NOMO-1 treated with DMSO at 0.1 percent for 48 hours (cell line): ENCODE data around the gene CDS2.

Source experiments
- DNase-seq: peaks from one replicate; lab custom pipeline; 2025; ENCODE audit not compliant: unreplicated experiment; lab: John Stamatoyannopoulos, UW

The CDS2 gene

DNA sequence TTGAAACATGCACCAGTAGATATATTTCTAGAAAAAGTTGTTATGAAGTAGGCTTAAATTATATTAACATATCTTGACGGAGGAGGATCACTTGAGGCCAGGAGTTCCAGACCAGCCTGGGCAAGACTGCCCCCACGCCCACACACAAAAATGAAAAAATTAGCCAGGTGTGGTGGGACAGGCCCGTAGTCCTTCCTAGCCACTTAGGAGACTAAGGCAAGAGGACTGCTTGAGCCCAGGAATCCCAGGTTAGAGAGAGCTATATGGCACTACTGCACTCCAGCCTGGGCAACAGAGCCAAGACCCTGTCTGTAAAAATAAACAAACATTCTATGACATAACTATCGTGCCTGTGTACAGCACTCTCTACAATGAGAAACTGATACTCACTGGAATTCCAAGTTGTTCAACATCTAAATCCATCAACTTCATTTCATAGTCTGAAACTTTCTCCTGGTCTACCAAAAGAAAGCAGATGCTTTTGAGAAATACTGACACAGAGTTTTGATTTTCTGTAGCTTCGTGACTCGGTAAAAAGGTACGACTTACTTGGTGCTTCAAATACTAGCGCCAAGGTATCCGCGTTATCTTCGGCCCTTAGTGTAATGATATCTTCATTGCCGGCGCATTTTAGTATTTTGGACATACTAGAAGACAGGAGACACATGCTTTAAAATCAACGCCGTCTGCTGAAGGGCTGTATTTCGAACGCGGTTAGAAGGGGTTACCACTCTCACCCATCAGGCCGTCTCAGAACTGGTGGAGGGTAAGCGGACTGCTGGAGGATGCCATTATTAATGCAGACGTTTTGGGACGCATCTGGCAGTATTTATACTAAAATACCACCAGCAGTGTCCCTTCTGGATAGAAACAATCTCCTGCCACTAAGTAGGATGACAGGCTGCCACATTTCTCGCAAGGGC, 8.3 kb upstream of the CDS2 start:
- no peak for DNase-seq

DNA sequence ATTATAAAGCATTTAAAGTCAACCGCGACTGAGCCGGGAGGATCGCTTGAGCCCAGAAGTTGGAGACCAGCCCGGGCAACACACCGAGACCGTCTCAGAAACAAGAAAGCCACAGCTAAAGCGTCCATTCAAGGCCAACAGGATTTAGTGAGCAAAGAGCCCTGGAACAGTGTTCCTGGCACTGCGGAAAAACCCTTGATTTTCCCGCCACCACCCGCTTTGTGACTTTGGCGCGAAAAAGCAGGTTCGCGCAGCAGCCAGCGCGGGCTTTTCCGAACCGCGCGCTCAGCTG, 7.7 kb upstream of the CDS2 start:
- no peak for DNase-seq

DNA sequence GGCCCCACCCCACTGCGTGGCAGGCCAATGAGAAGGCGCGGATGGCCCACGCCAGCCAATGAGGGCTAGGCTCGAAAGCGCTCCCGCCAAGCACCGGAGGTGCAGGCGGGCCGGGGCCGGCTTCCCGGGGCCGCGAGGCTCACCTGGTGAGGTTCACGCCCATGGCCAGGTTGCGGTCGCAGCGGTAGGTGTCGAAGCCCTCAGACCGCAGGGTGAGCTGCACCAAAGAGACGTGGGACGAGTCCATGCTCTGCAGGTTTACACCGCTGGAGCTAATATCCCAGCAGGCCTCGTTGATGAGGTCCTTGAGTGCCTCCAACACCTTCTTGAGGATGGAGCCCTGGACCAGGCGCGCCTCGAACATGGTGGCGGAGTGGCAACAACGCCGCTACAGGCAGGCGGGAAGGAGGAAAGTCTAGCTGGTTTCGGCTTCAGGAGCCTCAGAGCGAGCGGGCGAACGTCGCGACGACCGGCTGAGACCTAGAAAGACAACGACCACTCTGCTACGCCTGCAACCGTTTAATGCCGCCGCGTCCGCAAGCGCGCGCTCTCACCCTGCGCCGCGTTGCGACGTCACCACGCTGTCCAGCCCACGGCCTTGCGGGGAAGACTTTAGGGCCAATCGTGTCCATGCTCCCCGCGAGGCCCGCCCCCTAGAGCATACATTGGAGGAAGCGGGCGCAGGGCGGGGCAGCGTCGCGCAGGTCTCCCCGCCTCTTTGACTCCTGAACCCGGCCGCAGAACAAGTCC, 7.2 kb upstream of the CDS2 start, which contains the start of gene PCNA:
PCNA (minus strand) TSS at position 524 of the 750 bp plus-strand sequence; CDS start at position 364, 160 bp downstream.
- peak; percentile 99 for DNase-seq

DNA sequence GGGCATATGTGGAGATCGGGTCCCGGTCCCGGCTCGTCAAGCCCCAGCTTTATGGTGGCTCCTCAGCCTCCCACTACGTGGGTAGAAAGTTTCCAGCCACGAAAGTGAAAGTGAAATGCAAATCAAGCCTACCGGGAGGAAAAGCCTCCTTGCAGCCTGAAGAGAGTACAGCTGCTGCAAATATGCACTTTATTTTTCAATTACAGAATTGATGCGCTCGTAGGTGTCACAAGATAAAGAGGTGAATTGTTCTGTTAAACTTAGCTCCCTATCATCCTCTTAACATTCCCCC, 6.7 kb upstream of the CDS2 start:
- DNase-seq, result no peak

DNA sequence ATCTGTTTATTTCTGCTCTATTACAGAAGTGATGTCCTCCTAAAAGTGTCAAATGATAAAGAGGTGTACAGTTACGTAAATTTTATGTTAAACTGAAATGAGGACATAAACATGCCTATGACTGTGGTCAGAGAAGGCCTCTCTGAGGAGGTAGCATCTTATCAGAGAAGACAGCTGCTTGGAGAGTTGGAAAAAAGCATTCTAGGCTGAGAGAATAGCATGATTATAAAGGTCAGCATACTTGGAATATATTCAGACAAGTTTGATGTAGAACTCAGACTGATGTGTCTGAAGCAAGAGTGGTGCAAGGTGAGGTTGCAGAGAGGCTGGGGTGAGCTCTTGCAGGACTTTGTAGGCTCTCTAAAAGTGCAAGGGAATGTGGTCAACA, 3.9 kb upstream of the CDS2 start:
- no peak for DNase-seq

DNA sequence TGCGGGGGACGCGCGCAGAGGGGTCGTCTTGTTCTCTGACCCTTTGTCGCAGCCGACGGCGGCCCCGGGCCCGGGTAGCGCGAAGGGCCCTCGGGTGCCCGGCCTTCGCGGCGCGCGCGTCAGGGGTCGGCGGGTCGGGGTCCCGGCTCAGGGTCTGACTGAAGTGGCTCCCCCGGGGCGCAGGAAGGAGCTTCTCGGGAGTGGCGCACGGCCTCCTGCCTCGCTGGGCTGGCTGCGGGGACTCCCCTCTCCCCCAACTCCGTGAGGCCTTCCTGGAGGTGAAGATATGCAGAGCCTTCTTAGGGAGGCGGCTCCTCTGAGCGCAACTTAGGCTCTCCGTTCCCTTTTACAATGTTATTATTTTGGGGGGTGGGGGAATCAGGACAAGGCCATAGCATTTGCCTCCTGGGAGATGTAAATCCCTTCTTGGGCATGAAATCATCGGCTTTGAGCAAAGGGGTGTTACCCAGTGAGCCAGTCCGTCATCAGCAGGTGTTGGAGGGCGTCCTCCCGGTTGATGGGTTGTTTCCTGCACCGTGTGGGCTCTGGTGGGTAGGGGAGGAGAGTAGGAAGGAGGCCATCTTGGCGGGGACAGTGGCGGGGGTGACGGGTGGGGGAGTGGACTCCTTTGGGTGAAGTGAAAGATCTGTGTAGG, 523 bp downstream of the CDS2 start:
- peak; percentile 34 for DNase-seq

DNA sequence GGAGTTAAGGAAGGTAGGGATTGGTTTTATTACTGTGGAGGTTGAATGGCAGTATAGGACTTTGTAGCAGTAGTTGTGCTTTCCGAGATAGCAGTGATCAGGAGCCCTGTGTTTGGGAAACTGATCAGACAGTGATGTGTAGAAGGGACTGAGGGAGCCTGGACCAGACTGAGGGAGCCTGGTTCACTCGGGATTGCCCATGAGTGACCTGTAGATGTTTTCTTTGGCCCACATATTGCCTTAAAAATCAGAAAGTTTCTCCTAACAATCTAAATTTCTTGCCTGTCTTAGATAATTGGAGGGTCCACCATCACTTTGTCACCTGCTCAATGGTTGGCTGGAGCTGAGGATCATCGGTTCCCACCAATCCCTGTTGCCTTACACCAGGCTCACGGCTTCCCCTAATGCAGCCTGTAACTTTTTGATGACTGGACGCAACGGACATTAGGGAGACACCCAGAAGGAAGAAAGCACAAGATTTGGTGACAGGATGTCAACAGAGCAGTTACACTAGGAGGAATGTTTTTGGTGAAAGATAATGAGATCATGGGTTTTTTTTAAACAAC, 1.1 kb downstream of the CDS2 start:
- no peak for DNase-seq

DNA sequence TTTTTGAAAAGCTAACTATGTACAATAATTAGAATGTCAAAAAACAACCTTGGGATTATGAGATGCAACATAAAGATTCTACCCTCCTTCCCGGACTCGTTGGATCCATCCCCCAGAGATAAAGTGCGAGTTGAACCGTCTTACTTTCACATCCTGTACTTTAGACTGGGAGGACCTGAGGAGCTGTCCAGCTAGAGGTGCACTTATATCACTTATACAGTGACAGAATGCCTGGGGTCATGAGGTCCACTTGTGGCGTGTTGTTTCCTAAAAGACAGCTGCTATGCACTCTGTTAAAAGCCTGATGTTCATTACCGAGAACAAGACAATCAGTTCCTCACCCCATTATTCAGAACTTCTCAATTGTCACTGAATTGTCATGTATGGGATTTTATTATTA, 2.1 kb downstream of the CDS2 start:
- DNase-seq, result peak; percentile 15

DNA sequence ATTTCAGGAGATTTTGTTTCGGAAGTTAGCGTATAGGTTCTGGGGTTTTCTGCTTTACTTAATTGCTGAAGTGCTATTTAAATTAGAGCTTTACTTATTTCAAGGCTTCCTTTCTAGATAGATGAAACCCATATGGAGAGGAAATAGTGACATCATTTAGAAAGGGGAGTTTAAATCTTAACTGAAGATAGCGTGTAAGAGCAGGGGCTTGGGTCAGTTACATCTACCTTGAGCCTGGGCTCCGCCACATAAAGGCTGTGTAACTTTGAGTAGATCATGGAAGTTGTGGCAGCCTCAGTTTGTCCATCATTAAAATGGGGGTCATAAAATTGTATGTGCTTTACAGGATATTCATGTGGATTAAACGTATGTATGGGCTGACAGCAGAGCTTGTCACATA, 4.7 kb downstream of the CDS2 start:
- DNase-seq, result no peak

DNA sequence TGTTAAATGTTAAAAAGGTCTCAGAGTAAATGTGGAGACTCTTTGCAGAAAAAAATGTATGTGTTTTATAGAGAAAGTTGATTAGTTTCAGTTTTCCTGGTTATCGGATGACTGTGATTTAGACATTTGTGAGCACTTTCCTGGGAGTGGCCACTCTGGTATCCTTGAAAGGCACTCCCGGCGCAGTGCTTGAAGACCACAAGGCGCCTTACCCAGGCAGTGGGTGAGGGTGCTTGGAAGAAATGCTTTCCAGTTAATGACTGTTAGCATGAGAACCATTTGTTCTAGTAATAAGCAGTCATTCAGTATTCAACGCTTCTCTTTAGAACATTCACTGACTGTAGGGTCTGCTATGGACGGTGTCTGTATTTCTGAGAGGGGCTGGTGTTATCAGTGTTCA, 7.2 kb downstream of the CDS2 start:
- no peak for DNase-seq

DNA sequence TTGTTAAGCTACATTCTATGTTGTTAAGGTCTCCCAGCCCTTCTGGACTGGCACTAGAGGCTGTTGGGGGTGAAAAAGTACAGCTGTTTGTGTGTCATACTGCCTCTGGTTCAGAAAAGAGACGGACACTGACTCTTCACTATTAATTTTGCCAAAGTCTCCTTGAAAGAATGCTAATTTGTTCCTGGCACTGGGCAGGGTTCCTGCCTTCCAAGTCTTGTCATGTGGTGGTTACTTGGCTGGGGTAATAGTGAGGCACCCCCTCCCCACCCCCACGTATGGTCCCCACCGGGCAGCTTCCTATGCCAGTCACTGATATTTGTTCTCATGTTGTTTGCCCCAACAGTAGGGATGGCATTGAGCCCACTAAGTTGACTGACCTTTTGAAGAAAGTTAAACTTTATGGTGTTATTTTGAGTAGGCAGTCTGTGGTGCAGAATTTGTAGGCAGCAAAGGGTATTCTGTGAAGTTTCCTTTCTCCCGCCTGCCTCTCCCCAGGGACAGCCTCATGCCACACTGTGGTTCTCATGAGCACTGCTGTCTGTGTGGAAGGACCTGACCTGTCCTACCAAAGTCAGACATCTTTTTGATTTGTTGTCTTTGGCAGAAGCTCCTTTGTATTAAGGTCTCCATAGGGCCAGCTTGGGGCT, 8.7 kb downstream of the CDS2 start:
- DNase-seq, result no peak

DNA sequence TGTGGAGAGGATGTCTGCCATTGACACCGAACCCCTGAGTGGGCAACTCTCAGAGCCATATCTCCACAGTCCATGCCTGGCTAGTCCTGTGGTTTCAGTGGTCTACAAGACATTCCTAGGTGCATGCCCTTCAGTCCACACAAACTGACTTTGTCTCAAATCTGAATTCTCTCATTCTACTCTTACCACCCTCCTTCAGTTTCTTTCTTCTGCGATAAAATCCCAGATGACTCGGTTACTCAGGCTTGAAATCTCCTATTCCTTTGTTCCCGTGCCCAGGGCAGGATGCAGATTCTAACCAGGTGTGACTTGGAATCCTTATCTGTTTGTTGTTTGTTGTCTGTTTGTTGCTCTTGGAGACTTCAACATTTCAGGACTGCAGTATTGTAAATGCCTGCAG, 9.3 kb downstream of the CDS2 start:
- no peak for DNase-seq

DNA sequence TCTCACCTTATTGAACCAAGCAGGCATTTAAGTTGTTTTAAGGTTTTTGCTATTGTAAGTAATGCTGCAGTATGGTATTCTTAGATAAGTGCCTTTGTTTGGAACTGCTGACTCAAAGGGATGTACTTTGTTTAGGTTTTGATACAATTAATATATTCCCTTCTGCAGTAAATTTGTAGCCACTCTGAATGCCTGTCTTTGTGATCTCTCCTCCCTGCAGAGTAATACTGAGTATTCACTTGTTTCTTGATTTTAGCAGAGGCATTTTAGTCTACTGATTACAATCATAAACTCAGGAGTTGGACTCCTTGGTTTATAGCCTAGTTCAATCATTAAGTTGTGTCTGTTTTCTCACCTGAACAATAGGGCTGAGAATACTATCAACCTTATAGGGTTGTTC, 13.4 kb downstream of the CDS2 start:
- DNase-seq, result no peak

DNA sequence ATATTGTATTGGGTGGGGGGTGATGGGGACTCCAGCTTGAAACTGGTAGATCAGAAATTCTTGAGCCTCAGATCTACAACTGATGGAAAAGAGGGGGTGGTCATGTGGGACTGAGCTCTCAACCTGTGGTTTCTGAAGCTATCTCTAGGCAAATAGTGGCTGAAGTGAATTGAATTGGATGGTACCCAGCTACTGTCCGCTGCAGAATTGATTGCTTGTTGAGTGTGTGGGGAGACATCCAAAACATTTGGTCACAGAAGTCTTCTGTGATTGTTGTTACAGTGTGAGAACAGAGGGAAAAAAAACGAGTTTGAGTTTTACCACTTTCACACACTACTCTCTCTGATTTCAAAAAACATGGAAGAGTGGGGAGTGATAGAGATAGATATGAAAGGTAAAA, 14.8 kb downstream of the CDS2 start:
- DNase-seq, result no peak

DNA sequence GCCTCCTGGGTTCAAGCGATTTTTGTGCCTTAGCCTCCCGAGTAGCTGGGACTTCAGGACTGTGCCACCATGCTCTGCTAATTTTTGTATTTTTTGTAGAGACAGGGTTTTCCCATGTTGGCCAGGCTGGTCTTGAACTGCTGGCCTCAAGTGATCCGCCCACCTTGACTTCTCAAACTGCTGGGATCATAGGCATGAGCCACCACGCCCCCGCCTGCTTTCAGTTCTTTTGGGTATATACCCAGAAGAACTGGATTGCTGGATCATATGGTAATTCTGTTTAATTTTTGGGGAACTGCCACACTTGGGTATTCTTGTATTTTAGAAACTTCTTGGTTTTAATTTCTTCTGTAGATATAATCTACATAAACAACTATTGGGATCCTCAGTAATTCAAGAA, 17.0 kb downstream of the CDS2 start:
- no peak for DNase-seq

DNA sequence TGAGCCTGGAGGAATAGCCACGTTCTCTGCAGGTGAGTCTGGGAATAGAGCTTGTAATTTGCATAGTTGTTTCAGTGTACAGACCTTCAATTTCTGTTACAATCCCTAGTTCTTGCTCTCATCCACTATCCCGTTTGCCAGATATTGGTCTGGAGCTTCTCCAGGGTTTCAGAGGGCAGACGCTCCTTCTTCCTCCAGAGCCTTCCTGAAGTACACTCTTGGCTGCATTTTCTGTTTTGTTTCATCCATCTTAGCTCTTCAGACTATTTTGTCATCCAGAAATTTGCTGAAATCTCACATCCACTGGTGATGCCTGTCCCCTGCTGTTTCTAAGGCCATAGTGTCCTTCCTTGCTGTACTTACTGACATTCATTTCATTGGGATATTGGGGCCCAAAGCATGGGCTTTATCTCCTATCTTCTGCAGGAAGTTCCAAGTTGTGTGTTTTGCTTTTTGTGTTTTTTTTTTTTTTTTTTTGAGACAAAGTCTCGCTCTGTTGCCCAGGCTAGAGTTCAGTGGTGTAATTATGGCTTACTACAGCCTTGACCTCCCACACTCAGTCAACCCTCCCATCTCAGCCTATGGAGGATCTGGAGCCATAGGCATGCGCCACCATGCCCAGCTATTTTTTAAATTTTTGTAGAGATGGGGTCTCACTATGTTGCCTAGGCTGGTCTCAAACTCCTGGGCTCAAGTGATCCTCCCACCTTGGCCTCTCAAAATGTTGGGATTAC, 18.7 kb downstream of the CDS2 start:
- DNase-seq, result no peak

DNA sequence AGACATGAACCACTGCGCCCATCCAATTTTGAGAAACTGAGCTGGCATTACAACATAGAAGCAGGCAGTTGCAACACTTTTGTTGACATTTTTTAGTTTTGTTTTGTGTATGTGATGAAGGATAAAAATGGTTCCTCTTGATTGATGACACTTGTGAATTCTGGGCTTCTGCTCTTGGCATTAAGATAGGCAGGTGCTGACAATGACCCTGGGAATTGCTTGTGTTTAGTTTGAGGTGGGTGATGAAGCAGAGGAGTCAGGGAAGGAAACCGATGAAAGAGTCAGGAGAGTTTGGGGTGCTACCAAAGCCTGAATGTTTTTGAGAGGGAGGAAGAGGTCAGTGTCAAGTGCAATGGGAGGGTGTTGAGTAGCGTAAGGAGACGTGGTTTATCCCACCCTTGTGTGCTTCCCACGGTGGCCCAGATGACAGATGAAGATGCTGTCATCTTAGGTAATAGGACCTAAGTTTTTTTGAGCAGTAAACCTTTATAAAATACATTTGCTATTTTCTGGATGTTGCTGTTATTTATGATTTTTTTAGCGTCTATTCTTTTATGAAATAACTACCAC, 19.4 kb downstream of the CDS2 start:
- DNase-seq, result no peak

DNA sequence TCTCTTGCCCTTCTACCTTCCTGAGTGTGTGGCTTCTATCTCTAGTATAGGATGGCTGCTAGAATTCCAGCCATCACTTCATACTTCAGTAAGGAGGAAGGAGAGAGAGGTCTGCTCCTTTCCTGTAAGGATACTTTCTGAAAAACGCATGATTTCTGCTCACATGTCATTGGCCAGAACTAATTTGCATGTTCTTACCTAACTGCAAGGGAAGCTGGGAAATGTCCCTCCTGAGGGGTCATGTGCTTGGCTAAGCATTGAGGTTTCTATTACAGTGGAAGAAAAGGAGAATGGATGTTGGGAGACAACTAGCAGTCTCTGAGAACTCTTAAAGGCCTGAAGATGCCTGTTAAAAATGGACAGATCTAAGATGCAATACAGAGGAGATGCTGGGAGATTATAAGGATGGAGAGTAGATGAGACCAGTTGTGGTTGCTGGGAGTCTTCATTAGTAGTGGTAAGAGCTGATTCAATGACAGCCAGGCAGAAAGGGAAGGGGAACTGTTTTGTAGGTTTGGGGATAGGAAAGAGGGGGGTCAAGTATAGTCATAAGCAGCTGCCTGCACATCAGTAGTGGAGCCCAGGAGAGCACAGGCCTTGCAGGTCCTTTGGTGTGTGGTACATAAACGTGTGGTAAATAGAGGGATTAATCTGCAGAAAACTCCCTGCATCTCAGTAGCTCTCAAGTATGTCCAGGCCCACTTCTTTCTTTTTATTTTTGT, 20.2 kb downstream of the CDS2 start:
- DNase-seq, result peak; percentile 14

DNA sequence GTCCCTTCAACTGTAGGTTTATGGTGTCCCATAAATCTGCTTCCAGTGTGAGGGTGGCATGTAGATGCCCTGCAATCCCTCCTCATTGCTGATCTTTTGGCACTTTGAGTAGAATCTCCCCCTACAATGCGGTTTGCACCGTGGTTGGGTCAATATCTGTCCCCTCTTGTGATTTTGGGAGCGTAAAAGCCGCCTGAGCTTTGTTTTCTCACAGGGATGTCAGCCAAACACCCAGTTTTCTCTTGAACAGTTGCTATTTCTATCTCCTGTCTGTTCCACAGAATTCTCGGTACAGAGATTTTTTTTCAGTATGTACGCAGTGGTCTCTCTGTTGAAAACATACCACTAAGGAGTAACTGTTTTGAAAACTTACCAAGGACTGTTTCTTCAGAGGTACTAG, 21.8 kb downstream of the CDS2 start:
- DNase-seq, result no peak

DNA sequence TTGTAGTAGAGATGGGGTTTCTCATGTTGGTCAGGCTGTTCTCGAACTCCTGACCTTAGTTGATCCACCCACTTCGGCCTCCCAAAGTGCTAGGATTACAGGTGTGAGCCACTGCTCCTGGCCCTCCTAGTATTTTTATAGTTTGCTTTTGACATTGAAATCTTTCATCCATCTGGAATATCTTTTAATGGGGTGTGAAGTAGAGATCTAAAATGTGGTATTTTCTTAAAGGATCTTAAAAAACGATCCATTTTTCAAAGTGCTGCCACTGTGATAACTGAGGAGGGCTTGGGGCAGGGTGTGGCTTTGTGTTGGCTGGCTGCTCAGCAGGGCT, 23.1 kb downstream of the CDS2 start:
- DNase-seq, result no peak
